GM21717 (cell line): ENCODE measurements around the gene LRRC43.
"Not testable (repeated sequence)": the region's sequence is repeated elsewhere in the genome, so short reads cannot be mapped to it uniquely, and the experiment has no call there.

Experiments used
- ATAC-seq: cut with Tn5 transposase; IDR thresholded peaks from one replicate; pipeline ENCODE4 v1.9.1; 2021; ENCODE audit warnings: mild to moderate bottlenecking, moderate library complexity; ENCODE audit not compliant: unreplicated experiment

LRRC43 gene

GRCh38 chr12:122192441-122192840, 9.5 kb downstream of the LRRC43 start:
- no peak for ATAC-seq

- ATAC-seq: no peak
Measured at GRCh38 chr12:122194804-122195203, 11.9 kb downstream of the LRRC43 start.

GRCh38 chr12:122195405-122195804, 12.5 kb downstream of the LRRC43 start:
- no peak for ATAC-seq

GRCh38 chr12:122197612-122197966, 14.7 kb downstream of the LRRC43 start:
- ATAC-seq: no peak

- ATAC-seq: no peak
Measured at GRCh38 chr12:122199484-122200355, 16.8 kb downstream of the LRRC43 start.

- ATAC-seq: no peak
Measured at GRCh38 chr12:122200541-122201175, 17.7 kb downstream of the LRRC43 start.

GRCh38 chr12:122201381-122201780, 18.5 kb downstream of the LRRC43 start:
- no peak for ATAC-seq

- ATAC-seq: no peak
Measured at GRCh38 chr12:122202017-122202416, 19.1 kb downstream of the LRRC43 start.

- ATAC-seq: not testable (repeated sequence)
Measured at GRCh38 chr12:122202811-122203210, 19.9 kb downstream of the LRRC43 start.

GRCh38 chr12:122203301-122204166, 20.6 kb downstream of the LRRC43 start, which contains the start of gene B3GNT4:
Gene B3GNT4 (plus strand): TSS chr12:122203709. CDS start chr12:122204619, 910 bp downstream.
- ATAC-seq: no peak

- ATAC-seq: no peak
Measured at GRCh38 chr12:122204167-122205052, 21.5 kb downstream of the LRRC43 start.

- ATAC-seq: no peak
Measured at GRCh38 chr12:122205053-122205925, 22.4 kb downstream of the LRRC43 start.

- ATAC-seq: no peak
Measured at GRCh38 chr12:122206111-122206881, 23.4 kb downstream of the LRRC43 start.

GRCh38 chr12:122206976-122207375, 24.1 kb downstream of the LRRC43 start:
- ATAC-seq: no peak

- no peak for ATAC-seq
Measured at GRCh38 chr12:122207391-122207790, 24.5 kb downstream of the LRRC43 start.

GRCh38 chr12:122208073-122208820, 25.3 kb downstream of the LRRC43 start:
- ATAC-seq: no peak

GRCh38 chr12:122215771-122216170, 32.8 kb downstream of the LRRC43 start:
- no peak for ATAC-seq

GRCh38 chr12:122216445-122216844, 33.5 kb downstream of the LRRC43 start:
- ATAC-seq: no peak
